GM10266 (cell line): Measurements from ENCODE around the gene NSDHL.
"Not testable (repeated sequence)": the region's sequence is repeated elsewhere in the genome, so short reads cannot be mapped to it uniquely, and the experiment has no call there.

ENCODE experiments used
- DNase-seq: peaks from one replicate; pipeline ENCODE4 v3.0.0; 2012; ENCODE audit errors: extremely low spot score
- TF ChIP-seq, protein P1 (sequence below): IDR thresholded peaks from 2 replicates; pipeline ENCODE4 v1.5.1; 2012; ENCODE audit warnings: mild to moderate bottlenecking, low read depth; ENCODE audit not compliant: control insufficient read depth, insufficient read depth; ENCODE audit errors: missing control alignments

Gene NSDHL

DNA sequence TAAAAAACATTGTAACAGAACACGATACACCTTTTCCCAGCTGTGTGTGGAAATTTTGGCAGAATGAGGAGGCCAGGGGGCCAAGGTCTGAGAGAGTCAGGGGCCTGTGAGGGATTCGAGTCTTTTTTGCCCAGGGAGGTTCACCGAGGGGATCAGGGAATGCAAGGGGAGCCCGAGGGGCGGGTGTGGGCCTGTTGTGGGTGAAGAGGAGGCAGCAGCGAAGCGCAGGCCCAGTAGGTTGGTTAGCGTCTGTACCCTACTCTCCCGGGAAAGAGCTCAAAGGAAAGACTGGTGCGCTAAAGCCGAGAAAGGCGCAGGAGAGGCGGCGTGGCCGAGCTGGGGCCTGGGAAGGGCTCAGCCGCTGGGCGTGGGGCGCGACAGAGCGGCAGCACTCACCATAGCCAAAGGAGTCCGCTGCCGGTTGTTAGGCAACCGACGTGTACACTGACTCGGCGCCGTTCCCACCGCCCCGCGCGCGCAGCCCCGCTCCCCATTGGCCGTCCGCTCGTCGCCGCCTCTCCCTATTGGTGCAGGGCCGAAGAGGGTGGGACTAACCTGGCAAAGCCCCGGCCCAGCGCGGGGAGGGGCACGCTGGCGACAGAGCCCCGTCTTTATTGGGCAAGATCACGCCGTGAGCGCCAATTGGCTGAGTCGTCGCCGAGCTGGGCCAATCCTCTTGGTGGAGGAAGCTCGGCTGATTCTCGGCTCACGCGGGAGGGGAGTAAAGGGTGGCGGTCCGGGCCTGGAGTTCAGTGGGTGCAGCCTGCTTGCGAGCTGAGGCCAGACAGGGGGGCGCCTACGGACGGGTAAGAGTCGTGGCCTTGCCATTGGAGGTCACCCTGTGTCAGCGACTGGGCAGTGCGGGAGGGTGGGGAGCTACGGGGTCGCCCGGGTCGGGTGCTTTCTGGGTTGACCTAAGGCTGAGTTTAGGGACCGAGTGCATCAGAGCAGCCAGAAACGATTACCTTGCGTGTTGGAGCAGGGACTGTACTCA is at the start of gene NSDHL, which contains the start of gene CETN2:
NSDHL (plus strand) TSS at position 752 of the 994 bp plus-strand sequence. CDS start 15,262 bp downstream, outside the sequence.
CETN2 (minus strand) TSS at position 446 of the 994 bp plus-strand sequence; CDS start at position 399, 47 bp downstream.
- TF ChIP-seq, protein P1, sequence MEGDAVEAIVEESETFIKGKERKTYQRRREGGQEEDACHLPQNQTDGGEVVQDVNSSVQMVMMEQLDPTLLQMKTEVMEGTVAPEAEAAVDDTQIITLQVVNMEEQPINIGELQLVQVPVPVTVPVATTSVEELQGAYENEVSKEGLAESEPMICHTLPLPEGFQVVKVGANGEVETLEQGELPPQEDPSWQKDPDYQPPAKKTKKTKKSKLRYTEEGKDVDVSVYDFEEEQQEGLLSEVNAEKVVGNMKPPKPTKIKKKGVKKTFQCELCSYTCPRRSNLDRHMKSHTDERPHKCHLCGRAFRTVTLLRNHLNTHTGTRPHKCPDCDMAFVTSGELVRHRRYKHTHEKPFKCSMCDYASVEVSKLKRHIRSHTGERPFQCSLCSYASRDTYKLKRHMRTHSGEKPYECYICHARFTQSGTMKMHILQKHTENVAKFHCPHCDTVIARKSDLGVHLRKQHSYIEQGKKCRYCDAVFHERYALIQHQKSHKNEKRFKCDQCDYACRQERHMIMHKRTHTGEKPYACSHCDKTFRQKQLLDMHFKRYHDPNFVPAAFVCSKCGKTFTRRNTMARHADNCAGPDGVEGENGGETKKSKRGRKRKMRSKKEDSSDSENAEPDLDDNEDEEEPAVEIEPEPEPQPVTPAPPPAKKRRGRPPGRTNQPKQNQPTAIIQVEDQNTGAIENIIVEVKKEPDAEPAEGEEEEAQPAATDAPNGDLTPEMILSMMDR, result no peak

DNA sequence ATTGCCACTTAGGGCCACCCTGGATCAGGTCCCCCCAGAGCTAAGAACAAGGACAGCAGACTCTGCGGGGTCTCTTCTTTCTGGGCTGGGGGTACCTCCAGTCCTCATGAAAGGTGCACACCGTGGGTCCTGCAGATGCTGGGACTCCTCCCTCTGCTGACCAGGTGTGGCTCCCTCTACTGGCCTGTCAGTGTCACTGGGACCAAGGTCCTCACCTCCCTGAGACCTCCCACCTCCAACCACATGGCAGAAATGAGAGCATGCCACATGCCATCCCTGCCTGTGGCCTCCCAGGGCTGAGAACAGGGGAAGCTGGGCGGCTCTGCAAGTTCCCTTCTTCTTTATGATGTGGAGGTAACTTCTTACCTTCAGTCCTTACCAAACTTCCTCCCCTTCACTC is 43.8 kb upstream of the NSDHL start:
- not testable (repeated sequence) for DNase-seq

More for the DNA sequence above, at the start of gene NSDHL, which contains the start of gene CETN2:
- peak; percentile 88 for DNase-seq

DNA sequence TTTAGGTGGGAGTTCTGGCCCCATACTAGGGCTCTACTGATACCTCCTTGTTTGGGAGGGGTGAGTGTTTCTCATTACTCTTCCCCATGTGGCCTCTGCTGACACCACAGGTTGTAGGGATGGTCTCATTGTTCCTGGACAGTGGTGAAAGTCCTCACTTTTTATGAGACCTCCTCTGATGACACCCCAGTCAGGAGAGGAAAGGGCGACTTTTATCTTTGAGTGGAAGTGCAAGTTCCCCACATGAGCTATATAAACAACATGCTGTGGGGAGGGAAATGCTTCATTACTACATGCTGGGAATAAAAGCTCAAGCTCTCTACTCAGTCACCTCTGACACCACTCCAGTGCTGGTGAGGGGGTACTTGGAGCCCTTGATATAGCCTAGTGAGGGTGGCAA is 31.9 kb upstream of the NSDHL start:
- TF ChIP-seq, protein P1, result no peak
- DNase-seq, result no peak

DNA sequence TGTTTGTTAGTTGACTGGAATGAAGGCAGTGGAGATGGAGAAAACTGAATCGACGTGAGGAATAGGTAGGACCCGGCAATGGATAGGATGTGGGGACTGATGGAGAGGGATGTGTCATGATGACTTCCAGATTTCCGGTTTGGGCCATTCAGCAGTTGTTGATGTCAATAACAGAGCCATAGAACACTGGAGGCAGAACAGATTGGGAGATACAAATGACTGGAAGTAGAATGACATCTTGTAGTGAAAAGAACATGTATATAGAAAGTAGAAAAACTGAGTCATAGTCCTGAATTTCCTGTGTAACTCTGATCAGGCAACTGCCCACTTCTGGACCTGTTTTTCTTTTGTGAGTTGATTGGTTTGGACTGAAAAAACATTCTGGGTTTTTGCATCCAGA is 24.8 kb upstream of the NSDHL start:
- no peak for DNase-seq
- TF ChIP-seq, protein P1, result no peak

DNA sequence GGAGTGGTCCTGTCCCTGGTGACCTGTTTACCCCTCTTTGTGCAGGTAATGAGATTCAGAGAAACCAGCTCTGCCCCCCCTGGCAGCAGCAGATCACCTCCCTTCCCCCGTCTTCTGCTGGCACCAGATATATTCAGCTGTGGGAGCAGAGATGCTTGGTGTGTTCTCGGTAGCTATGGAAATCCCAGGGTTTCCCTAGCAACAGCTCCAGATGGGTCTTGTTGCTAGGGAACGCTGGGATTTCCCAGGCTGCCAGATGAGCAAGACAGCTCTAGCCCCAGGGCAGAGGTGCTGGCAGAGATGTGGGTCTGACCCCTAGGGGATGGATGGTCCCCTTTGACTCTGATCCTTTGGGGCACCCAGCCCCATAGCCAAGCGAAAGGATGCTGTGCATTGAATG is 20.5 kb upstream of the NSDHL start:
- DNase-seq, result no peak
- TF ChIP-seq, protein P1, result no peak

DNA sequence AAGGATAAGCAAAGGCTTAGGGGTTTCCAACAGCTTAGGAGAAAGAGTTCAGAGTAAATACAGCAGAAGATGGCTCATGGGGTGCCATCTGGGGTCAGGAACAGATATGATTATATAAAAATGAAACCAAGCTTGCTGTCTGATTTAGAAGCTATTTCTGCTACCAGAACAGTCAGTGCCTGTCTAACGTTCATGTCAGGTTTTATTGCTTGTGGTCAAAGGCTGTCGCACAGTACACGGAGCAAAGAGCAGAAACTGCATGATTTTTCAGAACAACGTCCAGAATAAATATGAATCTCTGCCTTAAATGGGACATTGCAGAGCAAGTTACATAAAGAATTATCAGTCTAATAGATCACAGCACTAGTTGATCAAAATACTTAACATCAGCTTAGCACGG is 17.7 kb upstream of the NSDHL start:
- DNase-seq, result no peak
- TF ChIP-seq, protein P1, result no peak

DNA sequence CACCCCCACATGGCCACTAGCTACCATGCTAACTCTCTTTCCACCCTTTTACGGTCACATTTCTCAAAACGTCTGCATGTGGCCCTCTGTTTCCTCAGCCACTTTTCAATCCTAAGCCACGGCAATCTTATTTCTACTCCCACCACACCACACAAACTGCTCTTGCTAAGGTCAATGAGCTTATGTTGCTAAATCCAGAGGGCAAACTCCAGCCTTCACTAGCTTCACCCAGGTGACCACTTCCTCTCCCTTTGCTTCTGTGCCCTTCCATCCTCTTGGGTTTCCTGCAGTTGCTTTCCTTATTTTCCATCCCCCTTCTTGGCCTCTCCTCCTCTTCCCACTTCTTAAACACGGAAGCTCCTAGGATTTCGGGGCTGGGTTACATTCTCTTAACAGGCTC is 16.8 kb upstream of the NSDHL start:
- TF ChIP-seq, protein P1, result no peak
- no peak for DNase-seq
